GM12878 (cell line): ENCODE data around the gene ZNF526. TPM values are rescaled to one million over a fixed set of nuclear protein-coding genes. Genes with fewer than 3 reads are reported as not detected.

Experiments used
- BACH1 ChIP-seq: fragments of 450-650 bp; IDR thresholded peaks from 2 replicates; pipeline ENCODE4 v1.6.1; 2017; ENCODE audit warnings: mild to moderate bottlenecking, borderline replicate concordance
- CBFB ChIP-seq: IDR thresholded peaks from 2 replicates; pipeline ENCODE4 v1.6.1; 2016; ENCODE audit warnings: antibody characterized with exemption, low read depth
- CBX3 ChIP-seq: fragments of 200-600 bp; sonication (generic); IDR thresholded peaks from 2 replicates; pipeline ENCODE4 v1.6.1; 2016; ENCODE audit warnings: low read depth, borderline replicate concordance
- CHD4 ChIP-seq: fragments of 200-600 bp; sonication (generic); IDR thresholded peaks from 2 replicates; pipeline ENCODE4 v1.6.1; 2016; ENCODE audit warnings: mild to moderate bottlenecking
- DPF2 ChIP-seq: fragments of 450-650 bp; IDR thresholded peaks from 2 replicates; pipeline ENCODE4 v1.6.1; 2017; ENCODE audit warnings: mild to moderate bottlenecking
- ESRRA ChIP-seq: IDR thresholded peaks from 2 replicates; pipeline ENCODE4 v1.6.1; 2012; ENCODE audit warnings: mild to moderate bottlenecking, low read length, improper control_type of control experiment
- HDGF ChIP-seq: fragments of 450-650 bp; IDR thresholded peaks from 2 replicates; pipeline ENCODE4 v1.6.1; 2016; ENCODE audit warnings: antibody characterized with exemption
- JUND ChIP-seq: IDR thresholded peaks from 2 replicates; pipeline ENCODE4 v1.6.1; 2012; ENCODE audit warnings: low read depth, mild to moderate bottlenecking, low read length, improper control_type of control experiment, moderate library complexity
- KAT2A ChIP-seq: conservative IDR thresholded peaks from 2 replicates; pipeline ENCODE4 v1.6.1; 2011; ENCODE audit warnings: low read depth, low read length; ENCODE audit not compliant: control insufficient read depth
- KDM1A ChIP-seq: fragments of 200-600 bp; sonication (generic); IDR thresholded peaks from 2 replicates; pipeline ENCODE4 v1.6.1; 2016; ENCODE audit warnings: borderline replicate concordance
- MYB ChIP-seq: fragments of 150-350 bp; IDR thresholded peaks from 2 replicates; pipeline ENCODE4 v1.6.1; 2014; ENCODE audit warnings: mild to moderate bottlenecking, low read depth, low read length, borderline replicate concordance
- PAX5 ChIP-seq: IDR thresholded peaks from 2 replicates; pipeline ENCODE4 v1.6.1; 2011; ENCODE audit warnings: low read depth, low read length, borderline replicate concordance
- SRF ChIP-seq, 2 experiments: IDR thresholded peaks; 2 replicates each; pipeline ENCODE4 v1.6.1; 2011; ENCODE audit warnings: low read depth in 2 of 2, low read length in 2 of 2, mild to moderate bottlenecking in 1 of 2, moderate library complexity in 1 of 2
- STAT3 ChIP-seq: IDR thresholded peaks from 2 replicates; pipeline ENCODE4 v1.6.1; 2011; ENCODE audit warnings: low read depth, low read length, improper control_type of control experiment
- SUPT20H ChIP-seq: IDR thresholded peaks from 2 replicates; pipeline ENCODE4 v1.6.1; 2011; ENCODE audit warnings: low read depth, mild to moderate bottlenecking, low read length, moderate library complexity, borderline replicate concordance; ENCODE audit not compliant: control insufficient read depth
- polyA plus RNA-seq, 11 experiments: library from polyadenylated mRNA; depleted of rRNA in 4 of 11; unstranded in 6 of 11; stranded (reverse) in 5 of 11; fragments of >200 nt; fragmentation: Nextera tagmentation in 4 of 11; fragmentation: Illumina TruSeq in 1 of 11; extraction: Ambion mirVana in 4 of 11; extraction: Trizol in 1 of 11; gene quantifications; 1 replicate in 1 of 11; 2 replicates in 10 of 11; pipeline versions ENCODE4 v1.2.1 to v1.2.3, GENCODE V29; 2011 to 2016; ENCODE audit warnings: inconsistent platforms in 2 of 11, missing spikeins in 2 of 11, low read depth in 1 of 11
- total RNA-seq, 4 experiments: library from RNA; depleted of rRNA in 3 of 4; stranded (reverse); fragments of >200 nt in 3 of 4; fragmentation: Illumina TruSeq in 1 of 4; extraction: Trizol in 1 of 4; gene quantifications; 2 replicates each; pipeline versions ENCODE4 v1.2.1 to v1.2.3, GENCODE V29; 2013 to 2021
- TF ChIP-seq, protein P1 (sequence below): IDR thresholded peaks from 2 replicates; pipeline ENCODE4 v1.6.1; 2012; ENCODE audit warnings: low read length, inconsistent platforms
- TF ChIP-seq, protein P2 (sequence below): IDR thresholded peaks from 2 replicates; pipeline ENCODE4 v1.6.1; 2011; ENCODE audit warnings: borderline replicate concordance, low read depth, mild to moderate bottlenecking, moderate library complexity, mixed read lengths, low read length; ENCODE audit not compliant: insufficient read depth; ENCODE audit errors: extremely low read length
- TF ChIP-seq, protein P3 (sequence below): fragments of 450-650 bp; formaldehyde crosslinking; IDR thresholded peaks from 2 replicates; pipeline ENCODE4 v1.4.0; 2022; ENCODE audit warnings: mild to moderate bottlenecking, moderate library complexity
- TF ChIP-seq, protein P4 (sequence below): fragments of 450-650 bp; IDR thresholded peaks from 2 replicates; pipeline ENCODE4 v1.6.1; 2016; ENCODE audit warnings: mild to moderate bottlenecking, moderate library complexity, borderline replicate concordance
- TF ChIP-seq, protein P5 (sequence below): IDR thresholded peaks from 2 replicates; pipeline ENCODE4 v1.6.1; 2011; ENCODE audit warnings: low read depth, low read length, improper control_type of control experiment, borderline replicate concordance

ZNF526 gene
- total and polyA plus RNA-seq, 10 of the 15 experiments (the other 5 are each of a cell fraction or from before 2014, with no cell fraction given), result 1.8 to 18.3 (median 5.5) TPM

DNA sequence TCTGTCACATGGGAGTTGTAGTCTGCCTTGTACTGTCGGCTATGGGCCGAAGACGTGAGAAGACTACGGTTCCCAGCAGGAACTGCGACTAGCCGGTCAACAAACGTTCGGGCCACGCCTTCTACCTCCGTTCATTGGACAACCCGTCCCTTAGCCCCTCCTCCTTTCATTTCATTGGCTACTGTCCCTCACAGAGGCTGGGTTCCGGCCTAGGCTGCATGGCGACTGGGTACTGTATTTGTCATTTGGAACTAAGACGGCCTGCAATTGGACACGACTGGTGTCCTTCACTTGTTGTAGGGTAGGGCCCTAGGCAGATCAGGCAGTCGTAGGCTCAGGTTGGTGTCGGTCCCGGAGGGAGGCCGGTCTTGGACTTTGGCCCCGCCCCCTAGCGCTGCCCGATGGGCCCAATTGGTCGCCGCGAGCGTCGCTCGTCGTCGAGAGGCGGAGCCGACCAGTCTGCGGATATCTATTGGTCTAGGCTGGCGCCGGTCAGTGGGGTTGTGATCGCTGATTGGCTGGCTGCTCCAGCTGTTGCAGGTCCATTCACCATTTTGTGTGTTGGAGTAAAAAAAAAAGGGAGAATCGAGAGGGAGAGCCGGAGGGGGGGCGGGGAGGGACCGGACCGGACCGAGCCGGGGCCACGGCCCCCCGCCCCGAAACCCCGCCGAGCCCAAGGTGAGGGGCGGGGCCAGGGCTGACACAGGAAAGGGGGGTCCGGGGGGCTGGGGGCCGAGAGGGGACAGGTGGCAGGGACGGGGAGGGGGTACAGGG, 48.8 kb downstream of the ZNF526 start, which contains the start of gene CIC (continued):
- TF ChIP-seq JUND (no peak), KDM1A (no peak), CBFB (no peak), CHD4 (no peak), BACH1 (no peak), SRF (IDR thresholded peaks at IDR 0.05; ENCODE audit: low read depth in 2 of 2, low read length in 2 of 2) (no peak), KAT2A (no peak), SUPT20H (no peak), CBX3 (no peak), PAX5 (no peak), ESRRA (peak; percentile 75; the same call in 1 of the 2 replicates), DPF2 (peak; percentile 100), STAT3 (no peak), HDGF (no peak), MYB (no peak)
- TF ChIP-seq, protein P1, sequence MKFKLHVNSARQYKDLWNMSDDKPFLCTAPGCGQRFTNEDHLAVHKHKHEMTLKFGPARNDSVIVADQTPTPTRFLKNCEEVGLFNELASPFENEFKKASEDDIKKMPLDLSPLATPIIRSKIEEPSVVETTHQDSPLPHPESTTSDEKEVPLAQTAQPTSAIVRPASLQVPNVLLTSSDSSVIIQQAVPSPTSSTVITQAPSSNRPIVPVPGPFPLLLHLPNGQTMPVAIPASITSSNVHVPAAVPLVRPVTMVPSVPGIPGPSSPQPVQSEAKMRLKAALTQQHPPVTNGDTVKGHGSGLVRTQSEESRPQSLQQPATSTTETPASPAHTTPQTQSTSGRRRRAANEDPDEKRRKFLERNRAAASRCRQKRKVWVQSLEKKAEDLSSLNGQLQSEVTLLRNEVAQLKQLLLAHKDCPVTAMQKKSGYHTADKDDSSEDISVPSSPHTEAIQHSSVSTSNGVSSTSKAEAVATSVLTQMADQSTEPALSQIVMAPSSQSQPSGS, result no peak
- TF ChIP-seq, protein P2, sequence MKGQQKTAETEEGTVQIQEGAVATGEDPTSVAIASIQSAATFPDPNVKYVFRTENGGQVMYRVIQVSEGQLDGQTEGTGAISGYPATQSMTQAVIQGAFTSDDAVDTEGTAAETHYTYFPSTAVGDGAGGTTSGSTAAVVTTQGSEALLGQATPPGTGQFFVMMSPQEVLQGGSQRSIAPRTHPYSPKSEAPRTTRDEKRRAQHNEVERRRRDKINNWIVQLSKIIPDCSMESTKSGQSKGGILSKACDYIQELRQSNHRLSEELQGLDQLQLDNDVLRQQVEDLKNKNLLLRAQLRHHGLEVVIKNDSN, result no peak
- TF ChIP-seq, protein P3, sequence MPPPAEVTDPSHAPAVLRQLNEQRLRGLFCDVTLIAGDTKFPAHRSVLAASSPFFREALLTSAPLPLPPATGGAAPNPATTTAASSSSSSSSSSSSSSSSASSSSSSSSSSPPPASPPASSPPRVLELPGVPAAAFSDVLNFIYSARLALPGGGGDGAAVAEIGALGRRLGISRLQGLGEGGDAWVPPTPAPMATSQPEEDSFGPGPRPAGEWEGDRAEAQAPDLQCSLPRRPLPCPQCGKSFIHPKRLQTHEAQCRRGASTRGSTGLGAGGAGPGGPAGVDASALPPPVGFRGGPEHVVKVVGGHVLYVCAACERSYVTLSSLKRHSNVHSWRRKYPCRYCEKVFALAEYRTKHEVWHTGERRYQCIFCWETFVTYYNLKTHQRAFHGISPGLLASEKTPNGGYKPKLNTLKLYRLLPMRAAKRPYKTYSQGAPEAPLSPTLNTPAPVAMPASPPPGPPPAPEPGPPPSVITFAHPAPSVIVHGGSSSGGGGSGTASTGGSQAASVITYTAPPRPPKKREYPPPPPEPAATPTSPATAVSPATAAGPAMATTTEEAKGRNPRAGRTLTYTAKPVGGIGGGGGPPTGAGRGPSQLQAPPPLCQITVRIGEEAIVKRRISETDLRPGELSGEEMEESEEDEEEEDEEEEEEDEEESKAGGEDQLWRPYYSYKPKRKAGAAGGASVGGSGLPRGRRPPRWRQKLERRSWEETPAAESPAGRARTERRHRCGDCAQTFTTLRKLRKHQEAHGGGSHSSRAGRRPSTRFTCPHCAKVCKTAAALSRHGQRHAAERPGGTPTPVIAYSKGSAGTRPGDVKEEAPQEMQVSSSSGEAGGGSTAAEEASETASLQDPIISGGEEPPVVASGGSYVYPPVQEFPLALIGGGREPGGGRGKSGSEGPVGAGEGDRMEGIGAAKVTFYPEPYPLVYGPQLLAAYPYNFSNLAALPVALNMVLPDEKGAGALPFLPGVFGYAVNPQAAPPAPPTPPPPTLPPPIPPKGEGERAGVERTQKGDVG (CRISPR knock-in tag), result no peak
- TF ChIP-seq, protein P4, sequence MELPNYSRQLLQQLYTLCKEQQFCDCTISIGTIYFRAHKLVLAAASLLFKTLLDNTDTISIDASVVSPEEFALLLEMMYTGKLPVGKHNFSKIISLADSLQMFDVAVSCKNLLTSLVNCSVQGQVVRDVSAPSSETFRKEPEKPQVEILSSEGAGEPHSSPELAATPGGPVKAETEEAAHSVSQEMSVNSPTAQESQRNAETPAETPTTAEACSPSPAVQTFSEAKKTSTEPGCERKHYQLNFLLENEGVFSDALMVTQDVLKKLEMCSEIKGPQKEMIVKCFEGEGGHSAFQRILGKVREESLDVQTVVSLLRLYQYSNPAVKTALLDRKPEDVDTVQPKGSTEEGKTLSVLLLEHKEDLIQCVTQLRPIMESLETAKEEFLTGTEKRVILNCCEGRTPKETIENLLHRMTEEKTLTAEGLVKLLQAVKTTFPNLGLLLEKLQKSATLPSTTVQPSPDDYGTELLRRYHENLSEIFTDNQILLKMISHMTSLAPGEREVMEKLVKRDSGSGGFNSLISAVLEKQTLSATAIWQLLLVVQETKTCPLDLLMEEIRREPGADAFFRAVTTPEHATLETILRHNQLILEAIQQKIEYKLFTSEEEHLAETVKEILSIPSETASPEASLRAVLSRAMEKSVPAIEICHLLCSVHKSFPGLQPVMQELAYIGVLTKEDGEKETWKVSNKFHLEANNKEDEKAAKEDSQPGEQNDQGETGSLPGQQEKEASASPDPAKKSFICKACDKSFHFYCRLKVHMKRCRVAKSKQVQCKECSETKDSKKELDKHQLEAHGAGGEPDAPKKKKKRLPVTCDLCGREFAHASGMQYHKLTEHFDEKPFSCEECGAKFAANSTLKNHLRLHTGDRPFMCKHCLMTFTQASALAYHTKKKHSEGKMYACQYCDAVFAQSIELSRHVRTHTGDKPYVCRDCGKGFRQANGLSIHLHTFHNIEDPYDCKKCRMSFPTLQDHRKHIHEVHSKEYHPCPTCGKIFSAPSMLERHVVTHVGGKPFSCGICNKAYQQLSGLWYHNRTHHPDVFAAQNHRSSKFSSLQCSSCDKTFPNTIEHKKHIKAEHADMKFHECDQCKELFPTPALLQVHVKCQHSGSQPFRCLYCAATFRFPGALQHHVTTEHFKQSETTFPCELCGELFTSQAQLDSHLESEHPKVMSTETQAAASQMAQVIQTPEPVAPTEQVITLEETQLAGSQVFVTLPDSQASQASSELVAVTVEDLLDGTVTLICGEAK, result peak; percentile 94
- TF ChIP-seq, protein P5, sequence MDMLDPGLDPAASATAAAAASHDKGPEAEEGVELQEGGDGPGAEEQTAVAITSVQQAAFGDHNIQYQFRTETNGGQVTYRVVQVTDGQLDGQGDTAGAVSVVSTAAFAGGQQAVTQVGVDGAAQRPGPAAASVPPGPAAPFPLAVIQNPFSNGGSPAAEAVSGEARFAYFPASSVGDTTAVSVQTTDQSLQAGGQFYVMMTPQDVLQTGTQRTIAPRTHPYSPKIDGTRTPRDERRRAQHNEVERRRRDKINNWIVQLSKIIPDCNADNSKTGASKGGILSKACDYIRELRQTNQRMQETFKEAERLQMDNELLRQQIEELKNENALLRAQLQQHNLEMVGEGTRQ, result no peak
